CD14-positive monocyte (primary cell): Measurements from ENCODE around the gene ITPR1. TPM values are rescaled to one million over a fixed set of nuclear protein-coding genes. Genes with fewer than 3 reads are reported as not detected.

Source experiments
- DNase-seq, 3 donors: peaks; one replicate each; pipeline ENCODE4 v3.0.0-alpha.2; 2011 to 2022
- H2AFZ ChIP-seq: 2 replicates; pipeline ENCODE4 v1.6.0; 2012; ENCODE audit warnings: mild to moderate bottlenecking, low read depth, low read length, inconsistent platforms; ENCODE audit not compliant: insufficient read depth, poor library complexity, severe bottlenecking
- H3K27ac ChIP-seq, 2 donors: 1 replicate in 1 of 2; 2 replicates in 1 of 2; pipeline ENCODE4 v1.5.1; 2012 to 2013; ENCODE audit warnings: low read length in 2 of 2, control low read depth in 1 of 2, inconsistent platforms in 1 of 2, low read depth in 1 of 2, mild to moderate bottlenecking in 1 of 2
- H3K27me3 ChIP-seq, 2 donors: one replicate each; pipeline versions ENCODE4 v1.6.0 to v1.6.1; 2011 to 2013; ENCODE audit warnings: low read length in 2 of 2; ENCODE audit not compliant: control insufficient read depth in 2 of 2, insufficient read depth in 2 of 2
- H3K36me3 ChIP-seq, 2 donors: replicated peaks in 1 of 2; 1 replicate in 1 of 2; 2 replicates in 1 of 2; pipeline versions ENCODE4 v1.5.1 to v1.6.1; 2012 to 2013; ENCODE audit warnings: low read length in 2 of 2, control low read depth in 1 of 2, inconsistent platforms in 1 of 2, mild to moderate bottlenecking in 1 of 2; ENCODE audit not compliant: insufficient read depth in 2 of 2, control insufficient read depth in 1 of 2
- H3K4me1 ChIP-seq, 2 donors: 1 replicate in 1 of 2; 2 replicates in 1 of 2; pipeline versions ENCODE4 v1.5.1 to v1.6.1; 2012 to 2013; ENCODE audit warnings: low read length in 2 of 2, control low read depth in 1 of 2, inconsistent platforms in 1 of 2, mild to moderate bottlenecking in 1 of 2, moderate library complexity in 1 of 2; ENCODE audit not compliant: insufficient read depth in 2 of 2, control insufficient read depth in 1 of 2
- H3K4me2 ChIP-seq: replicated peaks from 2 replicates; pipeline ENCODE3; 2012; ENCODE audit warnings: low read length, moderate library complexity, mild to moderate bottlenecking; ENCODE audit not compliant: poor library complexity, severe bottlenecking; ENCODE audit errors: extremely low read depth
- H3K4me3 ChIP-seq, 3 experiments: fragments of 200-600 bp in 1 of 3; sonication (generic) in 1 of 3; replicated peaks in 1 of 3; 1 replicate in 2 of 3; 2 replicates in 1 of 3; pipeline ENCODE4 v1.5.1; 2011 to 2013; ENCODE audit warnings: low read length in 3 of 3, mild to moderate bottlenecking in 3 of 3, control low read depth in 2 of 3, low read depth in 2 of 3, inconsistent platforms in 1 of 3, moderate library complexity in 1 of 3
- H3K79me2 ChIP-seq: 2 replicates; pipeline ENCODE4 v1.6.0; 2012; ENCODE audit warnings: mild to moderate bottlenecking, control low read depth, inconsistent platforms, low read length, moderate library complexity; ENCODE audit not compliant: insufficient read depth
- H3K9ac ChIP-seq: 2 replicates; pipeline ENCODE4 v1.6.0; 2017; ENCODE audit warnings: low read length, mild to moderate bottlenecking; ENCODE audit not compliant: insufficient read depth, poor library complexity, severe bottlenecking
- H3K9me3 ChIP-seq, 2 donors: replicated peaks in 1 of 2; 1 replicate in 1 of 2; 2 replicates in 1 of 2; pipeline versions ENCODE4 v1.5.1 to v1.6.1; 2012 to 2013; ENCODE audit warnings: low read length in 2 of 2, control low read depth in 1 of 2; ENCODE audit not compliant: control insufficient read depth in 1 of 2, insufficient read depth in 1 of 2
- H4K20me1 ChIP-seq: 2 replicates; pipeline ENCODE4 v1.6.0; 2012; ENCODE audit warnings: mild to moderate bottlenecking, low read length, control low read depth, moderate library complexity; ENCODE audit not compliant: insufficient read depth
- H3K27ac Mint-ChIP-seq, 7 donors: one replicate each; pipeline ENCODE4 v1.8.0; 2020; ENCODE audit warnings: mild to moderate bottlenecking in 7 of 7, mixed read lengths in 7 of 7, moderate library complexity in 6 of 7, inconsistent platforms in 2 of 7
- H3K27me3 Mint-ChIP-seq, 3 donors: one replicate each; pipeline ENCODE4 v1.8.0; 2021 to 2022; ENCODE audit warnings: low read depth in 3 of 3, mild to moderate bottlenecking in 3 of 3, mixed read lengths in 3 of 3, moderate library complexity in 3 of 3, inconsistent platforms in 1 of 3
- H3K36me3 Mint-ChIP-seq, 2 donors: one replicate each; pipeline ENCODE4 v1.8.0; 2020; ENCODE audit warnings: mixed read lengths in 2 of 2, inconsistent platforms in 1 of 2, mild to moderate bottlenecking in 1 of 2
- H3K4me1 Mint-ChIP-seq: one replicate; pipeline ENCODE4 v1.8.0; 2020; ENCODE audit warnings: mild to moderate bottlenecking, mixed read lengths
- H3K4me3 Mint-ChIP-seq, 2 donors: one replicate each; pipeline ENCODE4 v1.8.0; 2020; ENCODE audit warnings: mild to moderate bottlenecking in 2 of 2, mixed read lengths in 2 of 2, moderate library complexity in 1 of 2
- H3K9me3 Mint-ChIP-seq, 7 donors: one replicate each; pipeline ENCODE4 v1.8.0; 2020 to 2022; ENCODE audit warnings: mixed read lengths in 7 of 7, mild to moderate bottlenecking in 6 of 7, moderate library complexity in 6 of 7, inconsistent platforms in 2 of 7
- CTCF ChIP-seq: fragments of 200-600 bp; IDR thresholded peaks from one replicate; pipeline ENCODE4 v1.8.0; 2022; ENCODE audit warnings: antibody characterized with exemption, mild to moderate bottlenecking
- WGBS: methylation state at CpG from one replicate; pipeline ENCODE4 v1.1.5; 2013; ENCODE audit warnings: missing lambda C conversion rate; ENCODE audit not compliant: insufficient coverage; 5-methylcytosine and 5-hydroxymethylcytosine counted together
- intact Hi-C, 2 donors: fragments of 100-400 bp; cut with micrococcal nuclease; formaldehyde crosslinking; loops; one replicate each; pipeline versions ENCODE4 v1.15.0 to v1.15.1; 2023
- polyA plus RNA-seq, 3 donors: library from polyadenylated mRNA; depleted of rRNA in 1 of 3; unstranded in 2 of 3; stranded (reverse) in 1 of 3; fragments of 300-500 nt in 2 of 3; fragments of >200 nt in 1 of 3; fragmentation: Illumina TruSeq in 2 of 3; gene quantifications; 1 replicate in 2 of 3; 2 replicates in 1 of 3; pipeline ENCODE4 v1.2.3, GENCODE V29; 2012 to 2021

ITPR1 gene
- polyA plus RNA-seq, 3 donors: 3.2 to 21.1 (median 7.1) TPM

DNA sequence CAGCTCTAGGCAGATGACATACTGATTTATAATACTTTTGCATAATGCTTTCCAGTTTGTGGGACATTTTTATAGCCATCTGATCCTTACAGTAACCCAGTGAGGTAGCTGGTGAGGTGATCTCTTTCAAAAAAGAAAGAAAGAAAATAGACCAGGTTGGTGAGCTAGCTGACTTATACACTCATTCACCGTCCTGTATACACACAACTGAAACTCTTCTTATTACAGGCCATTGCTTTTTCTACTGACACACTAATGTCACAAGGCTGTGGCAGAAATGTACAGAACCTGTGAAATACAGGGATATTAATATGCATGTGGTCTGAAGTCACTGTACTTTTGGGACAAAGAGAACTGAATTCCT is 335.9 kb downstream of the ITPR1 start:
- Histone ChIP-seq H3K4me3 (no peak overlapping the region), H3K27ac (no peak overlapping the region), H3K9ac (no peak overlapping the region), H3K9me3 (no peaks in the 10 kb centered on the region), H3K36me3 (peaks cover 0 to 18% of the 10 kb centered on the region in 2 donors), H3K79me2 (no peaks in the 10 kb centered on the region), H2AFZ (no peak overlapping the region), H3K4me2 (no peak overlapping the region), H4K20me1 (no peaks in the 10 kb centered on the region), H3K4me1 (peaks cover 62 to 74% of the 10 kb centered on the region in 2 donors), H3K27me3 (no peaks in the 10 kb centered on the region)
- peaks cover 45 to 54% of the 10 kb centered on the region in 2 donors for H3K36me3 Mint-ChIP-seq
- DNase-seq: peak in 2 of 3 donors; percentile 41 to 56
- H3K4me1 Mint-ChIP-seq: peaks cover 83% of the 10 kb centered on the region
- H3K27me3 Mint-ChIP-seq: peaks cover 4 to 6% (median 6%) of the 10 kb centered on the region in 3 donors
- H3K27ac Mint-ChIP-seq: no peak overlapping the region
- no peaks in the 10 kb centered on the region for H3K9me3 Mint-ChIP-seq
- intact Hi-C loops: loop anchor here in 1 of 2 donors (5.0 kb wide), 1 partner anchor 148 kb away; the partner anchor contains the start of gene BHLHE40
- H3K4me3 Mint-ChIP-seq: no peak overlapping the region
- no CpG with 5 or more reads among the region's 1 CpG for WGBS
- TF ChIP-seq CTCF: no peak

DNA sequence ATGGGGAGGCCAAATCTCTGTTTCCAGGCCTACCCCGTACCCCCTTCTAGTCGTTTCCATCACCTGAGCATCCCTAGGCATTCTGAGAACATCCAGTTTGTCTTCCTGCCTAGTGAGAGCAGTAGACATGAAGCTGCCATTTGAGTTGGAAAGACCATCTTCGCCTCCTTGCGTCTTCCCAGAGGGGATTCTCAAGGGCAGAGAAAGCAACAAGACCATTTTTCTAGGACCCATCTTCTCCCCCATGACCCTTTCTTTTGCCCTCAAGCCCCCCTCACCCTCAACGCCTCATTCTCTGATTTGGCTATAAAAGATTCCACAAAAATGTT is 337.4 kb downstream of the ITPR1 start:
- Mint-ChIP-seq H3K4me3 (peak overlapping the region; percentile 72 to 87), H3K27me3 (peaks cover 4 to 6% (median 6%) of the 10 kb centered on the region in 3 donors), H3K9me3 (no peaks in the 10 kb centered on the region), H3K4me1 (peaks cover 75% of the 10 kb centered on the region), H3K36me3 (peaks cover 47 to 54% of the 10 kb centered on the region in 2 donors), H3K27ac (peak overlapping the region; percentile 91 to 99 (median 98))
- H3K4me3 ChIP-seq: peak overlapping the region in 2 of 3 experiments; percentile 11 to 56
- H3K4me2 ChIP-seq: peak overlapping the region; percentile 71
- peaks cover 50 to 61% of the 10 kb centered on the region in 2 donors for H3K4me1 ChIP-seq
- TF ChIP-seq CTCF: no peak
- H3K9me3 ChIP-seq: no peaks in the 10 kb centered on the region
- H2AFZ ChIP-seq: peak overlapping the region; percentile 46
- H3K27ac ChIP-seq: peak overlapping the region in 1 of 2 donors; percentile 92
- 100% methylated on average over 2 of the region's 5 CpGs for WGBS
- peak overlapping the region; percentile 34 for H3K9ac ChIP-seq
- no peaks in the 10 kb centered on the region for H4K20me1 ChIP-seq
- H3K27me3 ChIP-seq: no peaks in the 10 kb centered on the region
- peaks cover 0 to 15% of the 10 kb centered on the region in 2 donors for H3K36me3 ChIP-seq
- H3K79me2 ChIP-seq: no peaks in the 10 kb centered on the region
- no peak for DNase-seq
- intact Hi-C loops: no loop called here
